GM18867 (cell line): Measurements from ENCODE around the gene ZNF592.

Source experiments
- ATAC-seq: cut with Tn5 transposase; IDR thresholded peaks from one replicate; pipeline ENCODE4 v1.9.1; 2021; ENCODE audit warnings: mild to moderate bottlenecking, moderate library complexity; ENCODE audit not compliant: unreplicated experiment

ZNF592 gene

GRCh38 chr15:84804005-84804900 is 55.9 kb downstream of the ZNF592 start:
- no peak for ATAC-seq

DNA sequence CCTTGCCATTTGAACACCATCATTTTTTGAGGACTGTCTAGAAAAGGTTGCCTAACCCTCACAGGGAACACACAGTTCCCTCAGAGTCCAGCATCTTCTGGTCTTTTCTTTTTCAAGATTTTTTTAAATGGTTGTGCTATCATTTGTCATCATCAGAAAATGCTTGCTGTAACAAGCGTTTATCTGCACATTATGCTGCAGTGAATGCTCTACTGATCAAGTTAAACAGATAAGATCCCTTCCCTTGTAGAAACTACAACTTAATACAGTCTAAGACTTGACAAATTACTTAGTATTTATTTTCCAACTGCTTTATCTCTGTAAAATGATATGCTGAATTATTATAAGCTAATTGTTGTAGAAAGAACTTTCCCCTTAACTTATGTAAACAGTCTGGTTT is 56.8 kb downstream of the ZNF592 start:
- no peak for ATAC-seq

GRCh38 chr15:84807228-84807627 is 58.8 kb downstream of the ZNF592 start:
- no peak for ATAC-seq

DNA sequence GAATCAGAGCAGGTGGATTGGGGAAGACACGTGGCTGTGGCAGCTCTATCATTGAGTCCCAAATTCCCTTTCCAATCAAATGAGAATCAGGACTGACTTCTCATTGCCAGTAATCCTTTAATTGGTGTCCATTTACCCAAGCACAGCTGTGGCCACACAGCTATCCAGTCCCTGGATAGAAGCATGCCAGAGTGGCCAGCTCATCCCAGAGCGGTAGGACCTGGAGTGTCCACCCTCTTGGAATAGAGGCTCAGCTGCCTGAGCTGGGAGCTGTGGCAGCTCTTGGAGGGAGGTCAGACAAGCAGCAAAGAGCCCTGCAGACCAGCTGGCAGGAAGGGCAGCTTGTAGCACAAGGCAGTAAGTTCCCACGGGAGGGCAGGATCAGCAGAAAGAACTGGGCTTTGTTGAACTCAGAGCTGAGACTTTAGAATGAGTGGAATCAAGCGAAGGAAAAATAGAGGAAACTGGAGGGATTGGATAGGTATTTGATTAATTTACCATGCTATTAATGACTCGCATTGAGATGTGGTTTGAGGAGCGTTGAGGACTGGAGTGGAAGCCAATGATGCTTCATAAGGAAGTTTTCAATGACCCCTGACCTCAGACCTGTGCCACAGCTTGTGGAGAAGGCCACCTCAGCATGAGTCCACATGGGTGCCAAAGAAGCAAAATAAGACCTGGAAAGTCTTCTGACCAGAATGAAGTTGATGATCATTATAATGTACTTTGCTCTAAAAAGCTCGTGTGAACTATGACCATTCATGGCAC is 61.9 kb downstream of the ZNF592 start:
- no peak for ATAC-seq

DNA sequence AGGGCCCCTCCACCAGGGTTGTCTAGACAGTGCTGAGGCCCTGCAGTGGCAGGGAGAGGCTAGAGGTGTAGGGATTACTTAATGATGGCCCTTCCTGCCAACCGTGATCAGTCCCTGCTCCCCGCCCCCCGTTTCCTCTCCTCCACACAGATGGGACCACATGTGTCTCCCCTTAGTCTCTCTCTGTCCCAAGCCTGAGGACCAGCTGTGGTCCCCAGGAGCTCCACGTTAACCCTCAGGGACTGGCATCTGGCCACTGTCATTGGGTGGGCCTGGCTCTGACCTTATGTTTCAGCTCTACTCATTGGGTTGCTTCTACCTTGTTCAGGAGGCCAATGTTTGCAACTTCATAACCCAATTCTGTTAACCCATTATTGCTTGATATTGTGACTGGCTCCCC is 62.8 kb downstream of the ZNF592 start:
- ATAC-seq, result no peak

DNA sequence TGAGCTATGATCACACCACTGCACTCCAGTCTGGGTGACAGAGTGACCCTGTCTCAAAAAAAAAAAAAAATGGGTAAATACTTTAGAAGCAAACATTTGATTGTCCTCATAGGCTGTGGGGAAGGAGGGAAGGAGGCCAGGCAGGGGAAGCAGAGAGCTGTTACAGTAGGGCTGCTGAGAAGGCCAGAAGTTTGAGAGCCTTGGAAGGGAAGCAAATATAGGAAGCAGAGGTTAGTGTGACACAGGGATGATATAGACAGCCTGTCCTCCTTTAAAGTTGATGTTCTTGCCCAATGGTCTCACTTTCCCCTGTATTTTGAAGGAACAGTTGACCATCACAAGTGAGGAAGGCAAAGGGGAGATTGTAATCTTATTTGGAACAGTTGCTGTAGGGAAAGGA is 63.4 kb downstream of the ZNF592 start:
- ATAC-seq, result no peak

- ATAC-seq, result no peak
Measured at GRCh38 chr15:84812842-84813241, 64.5 kb downstream of the ZNF592 start.

GRCh38 chr15:84813435-84813834 is 65.0 kb downstream of the ZNF592 start:
- no peak for ATAC-seq

GRCh38 chr15:84813931-84814330 is 65.5 kb downstream of the ZNF592 start:
- no peak for ATAC-seq

- no peak for ATAC-seq
Measured at GRCh38 chr15:84814916-84815315, 66.5 kb downstream of the ZNF592 start.

- ATAC-seq, result no peak
Measured at GRCh38 chr15:84816694-84817465, 68.5 kb downstream of the ZNF592 start, which contains the start of gene ALPK3. Gene ALPK3, plus strand, starts transcription at chr15:84817356. Its CDS starts 97 bp downstream, at chr15:84817453.

- ATAC-seq, result no peak
Measured at GRCh38 chr15:84817466-84818081, 69.2 kb downstream of the ZNF592 start.

DNA sequence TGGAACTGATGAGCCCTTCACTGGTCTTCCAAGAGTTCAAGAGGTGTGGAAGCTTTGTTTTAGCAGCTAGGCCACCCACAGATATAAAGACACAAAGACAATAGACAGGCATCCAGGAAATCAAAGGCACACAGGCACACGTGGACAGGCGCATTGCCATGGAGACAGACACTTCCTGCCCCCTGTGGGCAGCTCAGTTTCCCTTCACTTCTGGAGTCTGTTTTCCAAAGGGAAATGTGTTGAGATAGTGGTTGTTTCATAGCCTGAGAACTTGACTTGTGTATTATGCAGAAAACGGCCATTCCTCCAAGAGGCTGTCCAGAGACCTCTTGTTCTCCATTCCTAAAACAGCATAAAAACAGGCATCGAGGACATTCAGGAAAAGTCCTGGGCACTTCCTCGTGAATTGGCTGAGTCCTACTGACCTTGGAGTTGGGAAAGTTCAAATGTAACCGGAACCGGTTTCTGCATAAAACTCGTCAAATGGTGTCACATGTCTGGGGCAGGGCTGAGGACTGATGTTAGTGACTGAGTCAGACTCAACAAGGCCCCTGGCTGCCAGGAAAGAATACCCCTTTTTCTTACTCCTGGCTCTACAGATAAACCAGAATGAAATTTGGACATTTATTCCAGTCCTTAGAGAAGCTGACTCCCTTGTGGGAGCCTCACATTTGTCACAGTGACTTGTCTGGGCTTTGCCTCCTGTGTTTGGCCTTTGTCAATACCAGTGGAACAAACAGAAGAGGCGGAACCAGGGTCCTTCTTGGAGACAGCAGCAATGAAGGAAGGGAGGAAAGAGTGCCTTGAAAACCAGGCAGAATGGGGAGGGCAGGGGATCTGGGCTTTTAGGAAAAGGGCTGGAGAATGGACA is 70.1 kb downstream of the ZNF592 start:
- no peak for ATAC-seq

- no peak for ATAC-seq
Measured at GRCh38 chr15:84819291-84819768, 70.9 kb downstream of the ZNF592 start.

- ATAC-seq, result no peak
Measured at GRCh38 chr15:84819791-84820190, 71.4 kb downstream of the ZNF592 start.

- ATAC-seq, result no peak
Measured at GRCh38 chr15:84821501-84822021, 73.2 kb downstream of the ZNF592 start.

GRCh38 chr15:84822653-84823281 is 74.4 kb downstream of the ZNF592 start:
- no peak for ATAC-seq

DNA sequence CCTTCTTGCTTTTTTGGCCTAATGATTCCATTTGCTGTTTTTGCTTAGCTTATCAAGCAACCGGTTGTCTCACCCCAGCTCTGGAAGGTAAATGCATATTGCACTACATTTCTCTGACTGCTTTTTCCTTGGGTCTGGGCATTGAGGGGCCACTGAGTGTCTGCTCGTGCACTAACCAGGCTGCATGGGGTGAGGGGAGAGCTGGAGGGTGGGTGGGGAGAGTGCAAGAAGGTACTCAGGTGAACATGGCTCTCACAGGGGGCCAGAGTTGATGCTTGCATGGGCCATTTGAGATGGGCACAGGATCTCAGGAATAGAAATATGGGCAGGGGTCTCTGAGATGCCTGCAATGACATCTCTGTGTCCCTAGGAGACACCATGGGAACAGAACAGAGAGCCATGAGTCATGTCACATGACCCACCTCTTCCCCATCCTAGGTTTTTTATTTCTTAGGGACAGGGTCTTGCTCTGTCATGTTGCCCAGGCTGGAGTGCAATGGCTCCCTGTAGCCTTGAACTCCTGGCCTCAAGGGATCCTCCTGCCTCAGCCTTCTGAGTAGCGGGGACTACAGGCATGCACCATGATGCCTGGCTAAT is 75.0 kb downstream of the ZNF592 start:
- ATAC-seq, result no peak
